Vagina (tissue), 2 donors: ENCODE data around the gene DHCR7. TPM values are rescaled to one million over a fixed set of nuclear protein-coding genes. Genes with fewer than 3 reads are reported as not detected.

Experiments
- DNase-seq, 2 donors: peaks; one replicate each; pipeline ENCODE4 v3.0.0-alpha.2; 2017; ENCODE audit errors: extremely low spot score in 2 of 2
- H3K27ac ChIP-seq: fragments of 200-600 bp; sonication (generic); one replicate; pipeline ENCODE4 v1.5.1; 2019
- H3K27me3 ChIP-seq: fragments of 200-600 bp; sonication (generic); one replicate; pipeline ENCODE4 v1.5.1; 2019
- H3K36me3 ChIP-seq, 2 donors: fragments of 200-600 bp; sonication (generic); one replicate each; pipeline ENCODE4 v1.5.1; 2017 to 2019
- H3K4me1 ChIP-seq: fragments of 200-600 bp; sonication (generic); one replicate; pipeline ENCODE4 v1.5.1; 2019
- H3K4me3 ChIP-seq, 2 donors: fragments of 200-600 bp; sonication (generic); 1 replicate in 1 of 2; 2 replicates in 1 of 2; pipeline ENCODE4 v1.5.1; 2016 to 2019
- H3K9me3 ChIP-seq: fragments of 200-600 bp; sonication (generic); one replicate; pipeline ENCODE4 v1.5.1; 2019
- POLR2A ChIP-seq, 2 donors: fragments of 450-650 bp; IDR thresholded peaks; one replicate each; pipeline ENCODE4 v1.6.1; 2017; ENCODE audit warnings: antibody characterized with exemption in 2 of 2, mild to moderate bottlenecking in 2 of 2, moderate library complexity in 2 of 2
- POLR2AphosphoS5 ChIP-seq, 2 donors: sonication (generic); formaldehyde crosslinking; IDR thresholded peaks; one replicate each; pipeline ENCODE4 v1.9.0; 2017; ENCODE audit warnings: antibody characterized with exemption in 2 of 2, mild to moderate bottlenecking in 2 of 2, low read depth in 1 of 2; ENCODE audit not compliant: insufficient read depth in 1 of 2
- intact Hi-C: fragments of 100-400 bp; cut with DNase I; formaldehyde crosslinking; loops from one replicate; pipeline ENCODE4 v1.15.1; 2023
- total RNA-seq: library from RNA; depleted of rRNA; stranded (reverse); fragments of >200 nt; gene quantifications from one replicate; pipeline ENCODE4 v1.2.3, GENCODE V29; 2016
- TF ChIP-seq, protein P1 (sequence below), 3 experiments: fragments of 450-650 bp in 2 of 3; fragments of 200-600 bp in 1 of 3; sonication (generic) in 1 of 3; IDR thresholded peaks; one replicate each; pipeline ENCODE4 v1.5.1; 2017 to 2019; ENCODE audit warnings: antibody characterized with exemption in 3 of 3, mild to moderate bottlenecking in 2 of 3, moderate library complexity in 2 of 3

DHCR7 gene
- total RNA-seq, 1 donor from 2014 or later = 26.8 TPM

DNA sequence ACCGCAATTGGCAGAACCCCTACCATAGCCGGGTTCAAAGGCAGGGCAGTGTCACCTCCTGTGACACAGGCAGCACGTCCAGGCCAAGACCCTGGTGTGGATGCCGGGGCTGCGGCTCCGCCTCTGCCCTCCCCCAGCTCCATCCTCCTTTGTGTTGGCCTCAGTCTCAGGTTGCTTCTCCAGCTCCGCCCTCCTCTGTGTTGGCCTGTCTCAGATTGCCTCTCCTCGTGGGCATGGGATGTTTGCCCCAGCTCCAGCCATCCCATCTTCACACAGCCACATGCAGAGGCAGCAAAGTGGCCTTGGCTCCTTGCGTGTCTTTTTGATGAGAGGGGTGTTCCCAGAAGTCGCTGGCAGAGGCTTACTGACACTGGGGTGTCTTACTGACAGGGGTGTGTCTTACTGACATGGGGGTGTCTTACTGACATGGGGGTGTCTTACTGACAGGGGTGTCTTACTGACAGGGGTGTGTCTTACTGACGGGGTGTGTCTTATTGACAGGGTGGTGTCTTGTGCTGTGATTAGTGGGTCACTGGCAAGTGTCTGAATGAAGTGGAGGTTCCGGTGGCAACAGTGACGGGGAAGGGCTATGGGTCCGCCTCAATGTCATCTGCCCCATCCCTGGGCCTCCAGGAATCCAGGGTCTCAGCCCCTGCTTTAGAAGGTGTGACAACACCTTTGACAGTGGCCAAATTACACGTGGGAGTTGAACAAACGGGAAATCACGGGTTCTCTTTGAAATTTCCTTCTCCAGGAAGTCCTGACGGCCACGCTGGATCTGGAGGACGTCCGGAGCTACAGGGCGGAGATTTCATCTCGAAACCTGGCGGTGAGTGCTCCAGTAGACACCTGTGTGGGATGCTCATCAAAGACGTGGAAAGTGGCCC is 29.7 kb upstream of the DHCR7 start:
- TF ChIP-seq POLR2AphosphoS5 (IDR thresholded peaks at IDR 0.05; ENCODE audit: insufficient read depth in 1 of 2, low read depth in 1 of 2) (no peak), POLR2A (IDR thresholded peaks at IDR 0.05) (no peak)
- TF ChIP-seq, protein P1, sequence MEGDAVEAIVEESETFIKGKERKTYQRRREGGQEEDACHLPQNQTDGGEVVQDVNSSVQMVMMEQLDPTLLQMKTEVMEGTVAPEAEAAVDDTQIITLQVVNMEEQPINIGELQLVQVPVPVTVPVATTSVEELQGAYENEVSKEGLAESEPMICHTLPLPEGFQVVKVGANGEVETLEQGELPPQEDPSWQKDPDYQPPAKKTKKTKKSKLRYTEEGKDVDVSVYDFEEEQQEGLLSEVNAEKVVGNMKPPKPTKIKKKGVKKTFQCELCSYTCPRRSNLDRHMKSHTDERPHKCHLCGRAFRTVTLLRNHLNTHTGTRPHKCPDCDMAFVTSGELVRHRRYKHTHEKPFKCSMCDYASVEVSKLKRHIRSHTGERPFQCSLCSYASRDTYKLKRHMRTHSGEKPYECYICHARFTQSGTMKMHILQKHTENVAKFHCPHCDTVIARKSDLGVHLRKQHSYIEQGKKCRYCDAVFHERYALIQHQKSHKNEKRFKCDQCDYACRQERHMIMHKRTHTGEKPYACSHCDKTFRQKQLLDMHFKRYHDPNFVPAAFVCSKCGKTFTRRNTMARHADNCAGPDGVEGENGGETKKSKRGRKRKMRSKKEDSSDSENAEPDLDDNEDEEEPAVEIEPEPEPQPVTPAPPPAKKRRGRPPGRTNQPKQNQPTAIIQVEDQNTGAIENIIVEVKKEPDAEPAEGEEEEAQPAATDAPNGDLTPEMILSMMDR (IDR thresholded peaks at IDR 0.05) = no peak
- no peaks in the 10 kb centered on the region for H3K27me3 ChIP-seq
- H3K4me1 ChIP-seq = no peaks in the 10 kb centered on the region
- no peak overlapping the region for H3K4me3 ChIP-seq
- peaks cover 0 to 81% of the 10 kb centered on the region in 2 donors for H3K36me3 ChIP-seq
- H3K27ac ChIP-seq = no peak overlapping the region
- intact Hi-C loops = no loop called here
- no peak for DNase-seq
- H3K9me3 ChIP-seq = no peaks in the 10 kb centered on the region

DNA sequence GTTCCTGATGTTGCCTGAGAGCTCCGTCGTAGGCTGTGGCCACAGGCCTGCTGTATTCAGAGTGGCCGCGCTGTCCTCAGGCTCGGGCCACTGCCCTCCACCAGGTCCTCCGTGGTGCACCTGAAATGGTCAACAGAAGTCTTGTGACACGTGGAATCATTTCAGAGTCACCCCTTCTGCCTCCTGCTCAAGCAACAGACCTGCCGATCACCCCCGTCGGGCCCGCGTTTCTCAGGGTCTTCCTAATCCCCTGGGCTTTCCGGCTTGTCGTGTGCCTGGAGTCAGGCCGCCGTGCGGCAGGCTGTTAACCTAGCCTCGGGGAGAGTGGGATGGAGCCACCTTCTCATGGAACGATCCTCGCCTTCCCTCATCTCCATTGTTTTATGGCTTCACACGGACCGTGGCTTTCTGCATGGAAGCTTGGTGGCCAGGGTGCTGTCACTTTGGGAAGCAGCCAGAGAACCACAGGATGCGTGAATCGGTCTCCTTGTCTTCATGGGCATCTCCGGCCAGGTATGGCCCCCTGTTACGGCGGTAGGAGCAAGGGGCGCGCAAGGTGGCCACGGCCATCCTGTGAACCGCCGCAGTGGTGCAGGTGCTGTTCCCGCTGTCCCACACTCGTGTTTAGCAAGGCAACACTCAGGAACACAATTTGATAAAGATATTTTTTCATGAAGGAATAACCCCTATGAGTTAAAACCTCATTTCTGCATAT is 28.9 kb upstream of the DHCR7 start:
- intact Hi-C loops = no loop called here
- no peak for DNase-seq
- Histone ChIP-seq H3K27ac (no peak overlapping the region), H3K9me3 (no peaks in the 10 kb centered on the region), H3K27me3 (no peaks in the 10 kb centered on the region), H3K4me3 (no peak overlapping the region), H3K4me1 (no peaks in the 10 kb centered on the region), H3K36me3 (peaks cover 0 to 86% of the 10 kb centered on the region in 2 donors)
- TF ChIP-seq POLR2A (IDR thresholded peaks at IDR 0.05) (no peak), POLR2AphosphoS5 (IDR thresholded peaks at IDR 0.05; ENCODE audit: insufficient read depth in 1 of 2, low read depth in 1 of 2) (no peak)
- TF ChIP-seq, protein P1 (IDR thresholded peaks at IDR 0.05) = no peak

DNA sequence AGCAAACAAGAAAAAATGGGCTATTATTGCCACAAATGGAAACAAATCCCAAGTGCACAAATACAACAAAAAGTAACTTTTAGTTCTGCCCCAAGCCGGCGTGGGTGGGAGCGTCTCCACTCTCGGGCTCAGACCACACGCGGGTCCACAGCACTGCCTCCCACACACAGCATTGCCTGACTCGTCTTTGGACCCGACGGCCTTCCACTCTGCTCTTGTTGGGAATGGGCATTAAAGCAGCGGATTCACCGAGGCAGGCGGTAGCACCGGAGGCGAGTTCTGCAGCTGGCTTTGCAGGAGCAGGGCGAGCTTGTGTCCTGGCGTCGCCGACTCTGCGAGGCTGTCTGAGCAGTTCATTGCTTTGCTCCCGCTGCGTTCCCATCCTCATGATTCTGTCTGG is 27.8 kb upstream of the DHCR7 start:
- intact Hi-C loops = no loop called here
- TF ChIP-seq, protein P1 (IDR thresholded peaks at IDR 0.05) = no peak
- no peak for TF ChIP-seq POLR2AphosphoS5 (IDR thresholded peaks at IDR 0.05; ENCODE audit: insufficient read depth in 1 of 2, low read depth in 1 of 2)
- TF ChIP-seq POLR2A (IDR thresholded peaks at IDR 0.05) = no peak
- H3K27me3 ChIP-seq = no peaks in the 10 kb centered on the region
- H3K27ac ChIP-seq = no peak overlapping the region
- H3K4me3 ChIP-seq = no peak overlapping the region
- H3K36me3 ChIP-seq = peaks cover 0 to 81% of the 10 kb centered on the region in 2 donors
- DNase-seq = no peak
- no peaks in the 10 kb centered on the region for H3K4me1 ChIP-seq
- H3K9me3 ChIP-seq = no peaks in the 10 kb centered on the region

DNA sequence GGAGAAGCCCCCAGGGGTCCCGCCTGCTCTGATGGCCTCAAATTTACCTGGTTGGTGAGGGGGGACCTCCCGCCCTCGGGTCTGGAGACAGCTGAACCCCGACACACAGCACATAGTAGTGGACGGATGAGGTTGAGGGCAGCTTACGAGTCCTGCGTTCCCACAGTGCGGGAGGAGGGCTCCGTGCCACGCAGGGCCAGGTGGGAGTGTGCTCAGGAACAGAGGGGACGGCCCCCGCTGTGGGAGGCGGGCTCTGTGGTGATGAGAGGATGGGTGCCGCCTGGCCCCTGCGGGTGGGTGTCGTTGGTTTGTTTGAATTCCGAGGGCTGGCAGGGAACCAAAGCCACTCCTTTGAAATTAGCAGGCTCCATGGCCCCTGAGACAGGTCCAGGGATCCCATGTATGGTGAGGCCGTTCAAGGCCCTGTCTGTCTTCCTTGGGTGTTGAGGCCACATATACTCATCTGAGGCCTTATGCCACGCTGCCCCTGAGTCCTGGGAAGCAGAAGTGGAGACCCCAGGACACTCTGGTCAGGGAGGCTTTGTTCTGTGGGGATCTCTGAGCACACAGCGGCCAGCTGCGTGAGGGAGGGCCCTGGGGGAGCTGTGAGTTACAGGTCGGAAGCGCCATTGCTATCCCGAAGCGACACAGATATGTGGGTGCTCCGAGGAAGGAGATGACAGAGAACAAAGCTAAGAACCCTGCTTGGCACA is 26.7 kb upstream of the DHCR7 start:
- no peaks in the 10 kb centered on the region for H3K27me3 ChIP-seq
- no peaks in the 10 kb centered on the region for H3K9me3 ChIP-seq
- no peak overlapping the region for H3K27ac ChIP-seq
- no peak for DNase-seq
- H3K4me1 ChIP-seq = no peaks in the 10 kb centered on the region
- TF ChIP-seq POLR2AphosphoS5 (IDR thresholded peaks at IDR 0.05; ENCODE audit: insufficient read depth in 1 of 2, low read depth in 1 of 2) (no peak), POLR2A (IDR thresholded peaks at IDR 0.05) (no peak)
- TF ChIP-seq, protein P1 (IDR thresholded peaks at IDR 0.05) = no peak
- H3K4me3 ChIP-seq = no peak overlapping the region
- H3K36me3 ChIP-seq = peaks cover 0 to 70% of the 10 kb centered on the region in 2 donors
- intact Hi-C loops = no loop called here
